ENCODE data around the gene SH3D19.

DNA sequence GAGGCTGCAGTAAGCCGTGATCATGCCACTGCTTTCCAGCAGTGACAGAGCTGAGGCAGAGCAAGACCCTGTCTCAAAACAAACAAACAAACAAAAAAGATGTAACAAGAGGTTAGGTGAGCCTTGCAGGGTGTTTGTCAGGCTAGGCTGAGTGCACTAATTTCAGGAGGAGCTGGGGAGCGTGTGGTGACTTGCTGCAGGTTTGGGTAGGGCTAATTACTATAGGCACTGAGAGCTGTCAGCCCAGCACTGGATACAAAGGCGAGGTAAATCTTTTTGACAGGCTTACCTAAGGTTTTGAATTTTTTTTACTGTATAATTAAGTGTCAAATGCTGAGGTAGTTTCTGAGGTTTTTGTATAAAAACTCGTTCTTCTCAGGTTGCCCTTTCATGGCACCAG, 29.8 kb upstream of the SH3D19 start:
- TF ChIP-seq POLR2A (IDR thresholded peaks at IDR 0.05): no peak
- TF ChIP-seq EP300 (IDR thresholded peaks at IDR 0.05): no peak
